ENCODE measurements around the gene MYO18B.

Gene MYO18B

GRCh38 chr22:25764270-25765015 is 22.5 kb downstream of the MYO18B start:
- no peak overlapping the region for H3K27ac ChIP-seq
- H3K4me3 ChIP-seq, result no peak overlapping the region

DNA sequence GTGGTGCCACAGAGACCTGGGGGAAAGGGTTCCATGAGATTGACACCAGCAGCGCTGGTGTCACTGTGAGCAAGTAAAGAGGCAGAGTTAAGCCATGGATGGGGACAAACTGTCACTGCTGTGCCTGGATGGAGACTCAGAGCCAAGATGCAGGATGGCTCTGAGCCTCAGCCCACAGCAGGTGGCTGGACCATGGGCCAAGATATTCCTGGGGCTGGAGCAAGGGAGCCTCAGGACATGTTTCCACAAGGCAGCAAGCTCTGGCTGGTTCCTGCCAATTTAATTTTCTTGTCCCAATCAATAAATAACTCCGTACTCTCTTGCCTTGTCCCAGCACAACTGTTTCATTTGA is 23.0 kb downstream of the MYO18B start:
- Histone ChIP-seq H3K27ac (no peak overlapping the region), H3K4me3 (no peak overlapping the region)

- H3K4me3 ChIP-seq, result no peak overlapping the region
- no peak overlapping the region for H3K27ac ChIP-seq
Measured at GRCh38 chr22:25765801-25766200, 23.8 kb downstream of the MYO18B start.

- no peak overlapping the region for H3K4me3 ChIP-seq
- H3K27ac ChIP-seq, result no peak overlapping the region
Measured at GRCh38 chr22:25766418-25766817, 24.4 kb downstream of the MYO18B start.

GRCh38 chr22:25770333-25770732 is 28.3 kb downstream of the MYO18B start:
- H3K27ac ChIP-seq, result no peak overlapping the region
- H3K4me3 ChIP-seq, result no peak overlapping the region

GRCh38 chr22:25772288-25772687 is 30.3 kb downstream of the MYO18B start:
- Histone ChIP-seq H3K27ac (no peak overlapping the region), H3K4me3 (no peak overlapping the region)

DNA sequence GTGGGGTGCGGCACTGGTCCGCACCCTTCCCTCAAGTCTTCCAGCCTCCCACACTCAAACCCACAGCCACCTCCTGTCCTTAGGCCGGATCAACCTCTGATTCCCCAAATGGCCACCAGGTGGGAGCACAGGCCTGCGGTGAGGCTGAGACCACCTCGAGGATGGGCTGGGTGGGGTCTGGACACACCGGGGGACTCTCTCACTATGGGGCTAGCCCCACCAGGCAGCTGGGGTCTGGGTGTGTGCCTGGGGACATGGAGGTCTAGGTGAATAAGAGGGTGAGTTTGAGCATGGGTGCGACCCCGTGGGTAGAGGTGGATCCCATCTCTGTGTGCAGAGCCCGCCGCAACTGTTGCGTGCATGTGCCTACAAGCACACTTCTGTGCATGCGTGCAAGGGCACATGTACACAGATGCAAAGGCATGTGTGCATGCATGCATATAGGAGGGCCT is 32.6 kb downstream of the MYO18B start:
- Histone ChIP-seq H3K4me3 (no peak overlapping the region), H3K27ac (no peak overlapping the region)

GRCh38 chr22:25775531-25775930 is 33.5 kb downstream of the MYO18B start:
- no peak overlapping the region for H3K4me3 ChIP-seq
- no peak overlapping the region for H3K27ac ChIP-seq

DNA sequence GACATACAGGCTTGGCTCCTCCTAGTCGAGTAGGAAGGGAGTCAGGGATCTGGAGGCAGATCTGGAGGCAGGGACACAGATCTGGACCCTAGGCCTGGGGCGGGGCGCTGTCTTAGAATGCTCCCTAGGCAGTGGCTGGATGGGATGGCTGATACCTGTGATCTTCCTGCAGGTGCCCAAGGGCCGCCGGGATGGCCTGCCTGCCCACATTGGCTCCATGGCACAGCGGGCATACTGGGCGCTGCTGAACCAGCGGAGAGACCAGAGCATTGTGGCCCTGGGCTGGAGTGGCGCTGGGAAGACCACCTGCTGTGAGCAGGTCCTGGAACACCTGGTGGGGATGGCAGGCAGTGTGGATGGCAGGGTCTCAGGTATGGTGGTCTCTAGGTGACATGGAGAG is 35.4 kb downstream of the MYO18B start:
- H3K27ac ChIP-seq, result no peak overlapping the region
- no peak overlapping the region for H3K4me3 ChIP-seq

GRCh38 chr22:25777870-25778269 is 35.9 kb downstream of the MYO18B start:
- Histone ChIP-seq H3K27ac (no peak overlapping the region), H3K4me3 (no peak overlapping the region)

DNA sequence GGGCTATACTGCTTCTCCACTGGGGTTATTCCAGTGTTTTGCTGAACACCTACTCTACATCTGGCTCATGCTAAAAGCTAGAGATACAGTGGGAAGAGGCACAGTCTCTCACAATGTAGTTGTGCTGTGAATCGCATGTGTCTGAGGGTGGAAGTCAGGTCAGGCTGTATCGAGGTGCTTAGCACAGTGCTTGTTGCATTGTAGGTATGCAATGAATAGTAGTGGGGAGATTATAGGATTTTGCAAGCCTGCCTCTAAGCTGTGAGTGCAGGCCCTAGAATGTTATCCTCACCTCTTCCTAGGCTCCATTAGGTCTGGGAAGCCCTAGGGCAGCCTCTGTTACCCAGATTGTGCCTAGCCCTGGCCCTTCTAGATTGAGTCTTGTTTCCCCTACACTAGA is 37.4 kb downstream of the MYO18B start:
- H3K4me3 ChIP-seq, result no peak overlapping the region

GRCh38 chr22:25779890-25780289 is 37.9 kb downstream of the MYO18B start:
- H3K27ac ChIP-seq, result no peak overlapping the region
- H3K4me3 ChIP-seq, result no peak overlapping the region

More for the DNA sequence above, 37.4 kb downstream of the MYO18B start:
- H3K27ac ChIP-seq, result no peak overlapping the region

DNA sequence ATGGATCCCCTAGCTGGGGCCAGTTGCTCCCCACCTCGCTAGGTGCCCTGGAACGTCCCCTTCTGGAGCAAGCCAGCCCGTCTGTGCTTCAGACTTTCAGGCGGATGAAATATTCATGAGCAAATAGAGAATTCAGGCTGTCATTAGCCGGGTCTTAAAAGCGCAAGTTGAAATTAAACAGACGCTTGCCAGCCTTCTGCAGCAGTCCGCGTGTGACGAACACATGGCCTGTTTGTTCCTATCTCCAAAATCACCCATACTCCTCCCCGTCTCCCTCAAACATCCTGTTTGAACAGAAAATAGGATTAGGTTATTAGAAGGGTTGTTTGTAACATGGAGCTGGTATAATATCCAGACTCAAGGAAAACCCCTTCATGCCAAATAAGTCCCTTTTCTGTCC is 38.7 kb downstream of the MYO18B start:
- Histone ChIP-seq H3K4me3 (no peak overlapping the region), H3K27ac (no peak overlapping the region)

DNA sequence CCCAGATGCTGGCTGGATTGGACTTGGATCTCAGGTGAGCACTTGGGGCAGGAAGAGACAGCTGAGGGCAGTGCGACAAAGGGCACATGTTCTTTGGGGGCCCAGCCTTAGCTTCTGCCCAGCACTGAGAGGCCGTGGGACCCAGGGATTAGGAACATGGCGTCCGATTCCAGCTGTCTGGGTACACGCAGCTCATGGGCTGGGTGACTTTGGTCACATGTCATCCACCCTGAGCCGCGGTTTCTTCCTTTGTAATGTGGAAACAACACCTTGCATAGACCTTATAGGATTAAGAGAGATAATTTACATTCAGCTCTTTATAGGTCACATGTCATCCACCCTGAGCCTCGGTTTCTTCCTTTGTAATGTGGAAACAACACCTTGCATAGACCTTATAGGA is 39.8 kb downstream of the MYO18B start:
- no peak overlapping the region for H3K27ac ChIP-seq
- no peak overlapping the region for H3K4me3 ChIP-seq

GRCh38 chr22:25782831-25783230 is 40.8 kb downstream of the MYO18B start:
- H3K4me3 ChIP-seq, result no peak overlapping the region
- H3K27ac ChIP-seq, result no peak overlapping the region

GRCh38 chr22:25783856-25784255 is 41.9 kb downstream of the MYO18B start:
- Histone ChIP-seq H3K4me3 (no peak overlapping the region), H3K27ac (no peak overlapping the region)

GRCh38 chr22:25786165-25786564 is 44.2 kb downstream of the MYO18B start:
- Histone ChIP-seq H3K4me3 (no peak overlapping the region), H3K27ac (no peak overlapping the region)

GRCh38 chr22:25791556-25791955 is 49.6 kb downstream of the MYO18B start:
- Histone ChIP-seq H3K4me3 (no peak overlapping the region), H3K27ac (no peak overlapping the region)

DNA sequence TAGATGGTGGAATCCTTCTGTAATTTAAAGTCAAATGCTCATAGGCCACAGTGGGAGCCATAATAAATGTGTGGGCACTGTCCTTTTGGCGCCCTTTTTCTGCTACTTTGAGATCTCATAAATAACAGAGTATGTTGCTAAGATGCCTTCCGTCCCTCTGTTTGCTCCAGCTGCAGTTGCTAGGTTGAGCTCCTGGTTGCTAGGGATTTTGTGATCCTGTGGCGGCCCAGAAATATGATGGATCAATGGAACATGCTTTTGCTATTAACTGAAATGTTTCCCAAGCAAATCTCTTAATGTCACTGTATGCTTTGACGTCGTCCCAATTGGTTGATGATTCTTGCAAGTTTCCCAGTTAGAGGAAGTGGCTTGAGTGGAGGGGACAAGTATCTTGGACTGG is 53.5 kb downstream of the MYO18B start:
- no peak overlapping the region for H3K27ac ChIP-seq
- no peak overlapping the region for H3K4me3 ChIP-seq

GRCh38 chr22:25797498-25798290 is 55.7 kb downstream of the MYO18B start:
- H3K27ac ChIP-seq, result no peak overlapping the region
- no peak overlapping the region for H3K4me3 ChIP-seq

- Histone ChIP-seq H3K27ac (no peak overlapping the region), H3K4me3 (no peak overlapping the region)
Measured at GRCh38 chr22:25800766-25801165, 58.8 kb downstream of the MYO18B start.

Data from skin epidermis (tissue), 12 donors.